Body of pancreas (tissue), 4 donors: Measurements from ENCODE around the gene CENPU. TPM values are rescaled to one million over a fixed set of nuclear protein-coding genes. Genes with fewer than 3 reads are reported as not detected.
"Not testable (repeated sequence)": the region's sequence is repeated elsewhere in the genome, so short reads cannot be mapped to it uniquely, and the experiment has no call there.

Experiments
- ATAC-seq: fragments of 150-250 bp; one replicate; pipeline ENCODE4 v1.9.1; 2016
- DNase-seq, 4 donors: peaks; one replicate each; pipeline ENCODE4 v3.0.0-alpha.2; 2019
- H3K27ac ChIP-seq, 4 donors: fragments of 200-600 bp; sonication (generic); 1 replicate in 3 of 4; 2 replicates in 1 of 4; pipeline versions ENCODE4 v1.5.1 to v1.6.1; 2016 to 2019; ENCODE audit warnings: mild to moderate bottlenecking in 1 of 4, mixed read lengths in 1 of 4, moderate library complexity in 1 of 4
- H3K27me3 ChIP-seq, 2 donors: fragments of 200-600 bp; sonication (generic); one replicate each; pipeline ENCODE4 v1.6.0; 2016; ENCODE audit warnings: mild to moderate bottlenecking in 1 of 2
- H3K36me3 ChIP-seq, 2 donors: fragments of 200-600 bp; sonication (generic); replicated peaks in 1 of 2; 2 replicates each; pipeline ENCODE4 v1.5.1; 2016; ENCODE audit warnings: low read depth in 2 of 2; ENCODE audit not compliant: insufficient read depth in 1 of 2
- H3K4me1 ChIP-seq: fragments of 200-600 bp; sonication (generic); one replicate; pipeline ENCODE4 v1.6.0; 2016
- H3K4me3 ChIP-seq, 2 donors: fragments of 200-600 bp; sonication (generic); 1 replicate in 1 of 2; 2 replicates in 1 of 2; pipeline ENCODE4 v1.5.1; 2016 to 2019
- H3K9me3 ChIP-seq, 3 donors: fragments of 200-600 bp; sonication (generic); 1 replicate in 2 of 3; 2 replicates in 1 of 3; pipeline ENCODE4 v1.5.1; 2016
- POLR2A ChIP-seq, 3 donors: fragments of 450-650 bp; IDR thresholded peaks; one replicate each; pipeline ENCODE4 v1.6.1; 2016; ENCODE audit warnings: antibody characterized with exemption in 3 of 3, mild to moderate bottlenecking in 2 of 3
- WGBS, 2 donors: methylation state at CpG; one replicate each; pipeline ENCODE4 v1.1.5; 2017; 5-methylcytosine and 5-hydroxymethylcytosine counted together
- intact Hi-C: fragments of 100-400 bp; cut with DNase I; formaldehyde crosslinking; loops from one replicate; pipeline ENCODE4 v1.15.1; 2023
- total RNA-seq, 2 donors: library from RNA; depleted of rRNA; stranded (reverse); fragments of >200 nt; gene quantifications; one replicate each; pipeline ENCODE4 v1.1.0, GENCODE V29; 2016
- TF ChIP-seq, protein P1 (sequence below), 7 experiments: fragments of 450-650 bp in 4 of 7; fragments of 200-600 bp in 3 of 7; sonication (generic) in 3 of 7; IDR thresholded peaks; one replicate each; pipeline ENCODE4 v1.5.1; 2016 to 2019; ENCODE audit warnings: antibody characterized with exemption in 7 of 7

Gene CENPU
- total RNA-seq, 2 donors from 2014 or later: 2.1 to 2.3 TPM

- no peak for TF ChIP-seq POLR2A (IDR thresholded peaks at IDR 0.05)
- TF ChIP-seq, protein P1, sequence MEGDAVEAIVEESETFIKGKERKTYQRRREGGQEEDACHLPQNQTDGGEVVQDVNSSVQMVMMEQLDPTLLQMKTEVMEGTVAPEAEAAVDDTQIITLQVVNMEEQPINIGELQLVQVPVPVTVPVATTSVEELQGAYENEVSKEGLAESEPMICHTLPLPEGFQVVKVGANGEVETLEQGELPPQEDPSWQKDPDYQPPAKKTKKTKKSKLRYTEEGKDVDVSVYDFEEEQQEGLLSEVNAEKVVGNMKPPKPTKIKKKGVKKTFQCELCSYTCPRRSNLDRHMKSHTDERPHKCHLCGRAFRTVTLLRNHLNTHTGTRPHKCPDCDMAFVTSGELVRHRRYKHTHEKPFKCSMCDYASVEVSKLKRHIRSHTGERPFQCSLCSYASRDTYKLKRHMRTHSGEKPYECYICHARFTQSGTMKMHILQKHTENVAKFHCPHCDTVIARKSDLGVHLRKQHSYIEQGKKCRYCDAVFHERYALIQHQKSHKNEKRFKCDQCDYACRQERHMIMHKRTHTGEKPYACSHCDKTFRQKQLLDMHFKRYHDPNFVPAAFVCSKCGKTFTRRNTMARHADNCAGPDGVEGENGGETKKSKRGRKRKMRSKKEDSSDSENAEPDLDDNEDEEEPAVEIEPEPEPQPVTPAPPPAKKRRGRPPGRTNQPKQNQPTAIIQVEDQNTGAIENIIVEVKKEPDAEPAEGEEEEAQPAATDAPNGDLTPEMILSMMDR (IDR thresholded peaks at IDR 0.05): no peak
- 65 to 70% methylated on average over 6 of the region's 6 CpGs for WGBS, 2 donors
- ATAC-seq: no peak
These were observed 69.3 kb downstream of the CENPU start for GRCh38 chr4:184664445-184665210.

DNA sequence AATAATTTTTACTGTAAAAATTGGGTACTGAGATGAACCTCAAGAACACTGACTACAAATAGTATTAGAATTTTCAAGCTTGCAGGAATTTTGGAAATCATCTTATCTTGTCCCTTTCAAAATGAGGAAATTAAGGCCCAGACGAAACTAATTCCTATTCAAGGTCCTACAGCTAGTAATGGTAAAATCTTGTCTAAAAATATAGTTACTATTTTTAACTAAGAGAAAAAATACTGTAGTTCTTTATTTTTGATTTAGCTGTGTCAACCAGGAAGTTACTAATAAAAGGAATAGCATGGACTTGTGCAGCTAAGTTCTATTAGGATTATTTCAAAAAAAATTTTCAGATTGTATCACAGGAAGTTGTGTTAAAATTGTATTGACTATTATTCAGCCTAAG is 71.7 kb downstream of the CENPU start:
- intact Hi-C loops: no loop called here
- H3K4me1 ChIP-seq: peaks cover 5% of the 10 kb centered on the region
- no peak overlapping the region for H3K27ac ChIP-seq
- 71 to 88% methylated on average over 1 of the region's 1 CpG for WGBS, 2 donors
- H3K4me3 ChIP-seq: no peak overlapping the region
- no peak for ATAC-seq
- DNase-seq: no peak
- no peaks in the 10 kb centered on the region for H3K27me3 ChIP-seq
- H3K36me3 ChIP-seq: peaks cover 0 to 2% of the 10 kb centered on the region in 2 donors
- TF ChIP-seq POLR2A (IDR thresholded peaks at IDR 0.05): no peak
- TF ChIP-seq, protein P1 (IDR thresholded peaks at IDR 0.05): no peak
- H3K9me3 ChIP-seq: no peaks in the 10 kb centered on the region

More at GRCh38 chr4:184664445-184665210, 69.3 kb downstream of the CENPU start:
- H3K27me3 ChIP-seq: no peaks in the 10 kb centered on the region
- no peaks in the 10 kb centered on the region for H3K9me3 ChIP-seq
- H3K36me3 ChIP-seq: no peaks in the 10 kb centered on the region
- DNase-seq: no peak
- intact Hi-C loops: no loop called here
- H3K4me1 ChIP-seq: peaks cover 7% of the 10 kb centered on the region
- no peak overlapping the region for H3K4me3 ChIP-seq
- H3K27ac ChIP-seq: no peak overlapping the region

GRCh38 chr4:184660978-184661377 is 72.9 kb downstream of the CENPU start:
- ATAC-seq: no peak
- H3K4me3 ChIP-seq: no peak overlapping the region
- TF ChIP-seq, protein P1 (IDR thresholded peaks at IDR 0.05): no peak
- no peak for TF ChIP-seq POLR2A (IDR thresholded peaks at IDR 0.05)
- H3K36me3 ChIP-seq: peaks cover 0 to 2% of the 10 kb centered on the region in 2 donors
- intact Hi-C loops: no loop called here
- H3K27me3 ChIP-seq: no peaks in the 10 kb centered on the region
- no peak for DNase-seq
- H3K9me3 ChIP-seq: no peaks in the 10 kb centered on the region
- H3K27ac ChIP-seq: no peak overlapping the region
- no peaks in the 10 kb centered on the region for H3K4me1 ChIP-seq

DNA sequence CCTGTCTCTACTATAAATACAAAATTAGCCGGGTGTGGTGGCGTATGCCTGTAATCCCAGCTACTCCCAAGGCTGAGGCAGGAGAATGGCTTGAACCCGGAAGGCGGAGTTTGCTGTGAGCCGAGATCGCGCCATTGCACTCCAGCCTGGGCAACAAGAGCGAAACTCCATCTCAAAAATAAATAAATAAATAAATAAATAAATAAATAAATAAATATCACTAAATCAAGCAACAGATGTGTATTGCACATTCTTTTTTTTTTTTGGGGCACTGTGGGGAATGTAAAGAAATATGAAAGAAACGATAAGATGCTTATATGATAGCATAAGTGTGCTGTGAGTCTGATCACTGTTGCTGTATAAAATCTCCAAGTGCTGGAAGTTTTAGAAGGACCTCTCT is 76.1 kb downstream of the CENPU start:
- H3K36me3 ChIP-seq, ATAC-seq, H3K4me1 ChIP-seq, H3K27me3 ChIP-seq, H3K4me3 ChIP-seq, H3K9me3 ChIP-seq, intact Hi-C loops, DNase-seq, H3K27ac ChIP-seq: not testable (repeated sequence)
- WGBS, 2 donors: 95 to 98% methylated on average over 9 of the region's 9 CpGs

DNA sequence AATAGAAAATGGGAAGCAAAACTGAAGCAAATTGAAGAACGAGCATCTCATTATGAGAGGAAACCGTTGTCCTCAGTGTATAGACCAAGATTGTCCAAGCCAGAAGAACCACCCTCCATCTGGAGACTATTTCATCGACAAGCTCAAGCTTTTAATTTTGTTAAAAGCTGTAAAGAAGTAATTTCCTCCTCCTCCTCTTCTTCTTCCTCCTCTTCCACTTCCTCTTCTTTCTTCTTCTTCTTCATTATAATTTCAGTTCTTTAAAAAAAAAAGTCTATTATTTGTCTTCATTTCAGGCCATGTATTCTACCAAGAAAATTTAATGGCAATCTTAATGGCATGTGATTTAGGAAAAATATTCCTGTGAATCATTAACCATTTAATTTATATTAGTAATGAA is 76.8 kb downstream of the CENPU start:
- intact Hi-C loops: no loop called here
- no peak for DNase-seq
- H3K4me3 ChIP-seq: no peak overlapping the region
- no peaks in the 10 kb centered on the region for H3K4me1 ChIP-seq
- no peaks in the 10 kb centered on the region for H3K9me3 ChIP-seq
- WGBS, 2 donors: 77 to 90% methylated on average over 3 of the region's 3 CpGs
- ATAC-seq: no peak
- no peak for TF ChIP-seq POLR2A (IDR thresholded peaks at IDR 0.05)
- TF ChIP-seq, protein P1 (IDR thresholded peaks at IDR 0.05): no peak
- peaks cover 0 to 2% of the 10 kb centered on the region in 2 donors for H3K36me3 ChIP-seq
- H3K27me3 ChIP-seq: no peaks in the 10 kb centered on the region
- no peak overlapping the region for H3K27ac ChIP-seq
